Fibroblast of villous mesenchyme (primary cell): ENCODE measurements around the gene TSN. TPM values are rescaled to one million over a fixed set of nuclear protein-coding genes. Genes with fewer than 3 reads are reported as not detected.
"Not testable (repeated sequence)": the region's sequence is repeated elsewhere in the genome, so short reads cannot be mapped to it uniquely, and the experiment has no call there.

Experiments
- DNase-seq: peaks from one replicate; pipeline ENCODE4 v3.0.0-alpha.2; 2010; ENCODE audit warnings: low read depth
- H3K4me3 ChIP-seq: 2 replicates; pipeline ENCODE4 v1.5.1; 2011; ENCODE audit warnings: low read depth, mild to moderate bottlenecking, low read length
- total RNA-seq: library from RNA; depleted of rRNA; stranded (reverse); fragments of >200 nt; gene quantifications from 2 replicates; pipeline ENCODE4 v1.2.3, GENCODE V29; 2012
- TF ChIP-seq, protein P1 (sequence below): IDR thresholded peaks from 2 replicates; pipeline ENCODE4 v1.5.1; 2012; ENCODE audit warnings: low read depth, mild to moderate bottlenecking, low read length; ENCODE audit not compliant: insufficient read depth

The TSN gene
- total RNA-seq, 1 donor, result 65.2 TPM

DNA sequence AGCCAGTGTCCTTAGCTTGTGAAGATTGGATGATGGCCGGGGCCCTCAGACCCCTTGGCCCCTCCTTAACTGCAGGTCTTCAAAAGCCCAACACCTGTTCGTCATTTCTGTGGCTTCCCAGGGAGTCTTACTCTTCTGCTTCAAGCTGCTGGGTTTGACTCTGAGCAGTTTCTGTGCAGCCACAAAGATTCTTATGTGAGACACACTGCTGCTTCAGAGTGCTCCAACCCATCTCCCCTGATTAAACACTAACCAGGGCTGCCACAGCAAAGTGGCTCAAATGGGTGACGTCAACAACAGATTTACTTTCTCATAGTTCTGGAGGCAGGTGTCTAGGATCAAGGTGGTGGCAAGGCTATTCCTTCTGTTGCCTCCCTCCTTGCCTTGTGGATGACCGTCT, 40.8 kb downstream of the TSN start:
- DNase-seq, result no peak
- no peak overlapping the region for H3K4me3 ChIP-seq
- TF ChIP-seq, protein P1, sequence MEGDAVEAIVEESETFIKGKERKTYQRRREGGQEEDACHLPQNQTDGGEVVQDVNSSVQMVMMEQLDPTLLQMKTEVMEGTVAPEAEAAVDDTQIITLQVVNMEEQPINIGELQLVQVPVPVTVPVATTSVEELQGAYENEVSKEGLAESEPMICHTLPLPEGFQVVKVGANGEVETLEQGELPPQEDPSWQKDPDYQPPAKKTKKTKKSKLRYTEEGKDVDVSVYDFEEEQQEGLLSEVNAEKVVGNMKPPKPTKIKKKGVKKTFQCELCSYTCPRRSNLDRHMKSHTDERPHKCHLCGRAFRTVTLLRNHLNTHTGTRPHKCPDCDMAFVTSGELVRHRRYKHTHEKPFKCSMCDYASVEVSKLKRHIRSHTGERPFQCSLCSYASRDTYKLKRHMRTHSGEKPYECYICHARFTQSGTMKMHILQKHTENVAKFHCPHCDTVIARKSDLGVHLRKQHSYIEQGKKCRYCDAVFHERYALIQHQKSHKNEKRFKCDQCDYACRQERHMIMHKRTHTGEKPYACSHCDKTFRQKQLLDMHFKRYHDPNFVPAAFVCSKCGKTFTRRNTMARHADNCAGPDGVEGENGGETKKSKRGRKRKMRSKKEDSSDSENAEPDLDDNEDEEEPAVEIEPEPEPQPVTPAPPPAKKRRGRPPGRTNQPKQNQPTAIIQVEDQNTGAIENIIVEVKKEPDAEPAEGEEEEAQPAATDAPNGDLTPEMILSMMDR, result no peak

DNA sequence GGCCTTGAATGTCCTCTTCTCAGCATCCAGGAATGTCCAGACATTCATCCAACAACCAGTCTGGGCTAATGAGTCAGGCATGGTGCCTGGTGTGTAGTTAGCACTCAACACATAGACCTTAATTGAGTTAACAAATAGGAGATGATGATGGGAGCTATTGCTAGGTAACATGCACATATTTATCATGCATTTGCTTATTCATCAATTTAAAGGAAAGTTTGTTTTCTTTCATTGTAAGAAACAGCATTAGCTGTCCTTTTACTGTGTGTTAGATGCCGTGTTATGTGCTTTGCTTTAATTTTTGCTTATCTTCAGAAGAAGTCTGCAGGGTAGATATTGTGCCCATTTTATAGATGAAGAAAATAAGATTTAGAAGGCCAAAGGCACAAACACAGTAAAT, 43.2 kb downstream of the TSN start:
- no peak overlapping the region for H3K4me3 ChIP-seq
- TF ChIP-seq, protein P1, result no peak
- no peak for DNase-seq

DNA sequence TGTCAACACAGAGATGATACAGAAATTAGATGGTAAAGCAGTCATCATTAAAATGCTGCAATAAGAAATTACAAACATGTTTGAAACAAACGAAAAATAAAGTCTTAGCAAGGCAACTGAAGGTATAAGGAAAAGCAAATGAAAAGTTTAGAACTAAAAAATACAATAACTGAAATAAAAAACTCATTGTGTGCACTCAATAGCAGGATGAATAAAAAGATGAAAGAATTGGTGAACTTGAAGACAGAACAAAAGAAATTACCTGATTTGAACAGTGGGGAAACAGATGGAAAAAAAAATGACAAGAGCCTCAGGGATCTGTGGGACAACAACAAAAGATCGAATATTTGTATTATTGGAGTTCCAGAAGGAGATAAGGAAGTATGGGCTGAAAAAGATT, 46.5 kb downstream of the TSN start:
- H3K4me3 ChIP-seq, result no peak overlapping the region
- DNase-seq, result no peak
- TF ChIP-seq, protein P1, result no peak

DNA sequence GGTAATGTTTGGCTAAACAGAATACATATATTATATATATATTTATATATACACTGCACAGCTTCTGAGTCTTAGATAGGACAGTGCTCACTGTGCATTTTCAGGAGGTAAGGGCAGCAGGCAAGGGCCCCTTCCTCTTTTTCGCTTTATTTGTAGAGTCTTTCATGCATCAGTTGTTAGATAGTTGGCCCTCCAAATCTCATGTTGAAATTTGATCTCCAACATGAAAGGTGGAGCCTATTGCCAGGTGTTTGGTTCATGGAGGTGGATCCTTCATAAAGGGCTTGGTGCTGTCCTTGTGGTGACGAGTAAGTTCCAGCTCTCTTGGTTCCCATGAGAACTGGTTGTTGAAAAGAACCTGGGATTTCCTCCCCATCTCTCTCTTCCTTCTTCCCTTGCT, 48.1 kb downstream of the TSN start:
- no peak overlapping the region for H3K4me3 ChIP-seq
- TF ChIP-seq, protein P1, result no peak
- no peak for DNase-seq

DNA sequence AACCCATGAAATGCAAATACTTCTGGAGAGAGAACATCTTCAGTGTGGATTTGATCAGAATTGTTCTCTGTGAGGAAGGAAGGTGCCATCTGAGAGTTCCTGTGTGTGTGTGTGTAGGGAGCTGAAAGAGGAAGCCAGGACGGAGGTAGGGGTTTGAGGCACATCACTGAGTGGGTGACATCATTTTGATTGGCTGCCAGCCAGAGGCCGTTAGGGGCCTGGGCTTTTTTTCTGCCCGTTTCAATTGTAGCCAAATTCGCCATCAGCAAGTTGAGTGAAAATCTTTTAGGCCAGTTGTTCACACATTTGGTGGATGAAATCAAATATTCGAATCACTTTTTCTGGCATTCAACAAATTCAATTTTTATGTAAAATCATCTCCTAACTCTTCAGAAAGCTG, 48.9 kb downstream of the TSN start:
- no peak for DNase-seq
- TF ChIP-seq, protein P1, result no peak
- H3K4me3 ChIP-seq, result no peak overlapping the region

DNA sequence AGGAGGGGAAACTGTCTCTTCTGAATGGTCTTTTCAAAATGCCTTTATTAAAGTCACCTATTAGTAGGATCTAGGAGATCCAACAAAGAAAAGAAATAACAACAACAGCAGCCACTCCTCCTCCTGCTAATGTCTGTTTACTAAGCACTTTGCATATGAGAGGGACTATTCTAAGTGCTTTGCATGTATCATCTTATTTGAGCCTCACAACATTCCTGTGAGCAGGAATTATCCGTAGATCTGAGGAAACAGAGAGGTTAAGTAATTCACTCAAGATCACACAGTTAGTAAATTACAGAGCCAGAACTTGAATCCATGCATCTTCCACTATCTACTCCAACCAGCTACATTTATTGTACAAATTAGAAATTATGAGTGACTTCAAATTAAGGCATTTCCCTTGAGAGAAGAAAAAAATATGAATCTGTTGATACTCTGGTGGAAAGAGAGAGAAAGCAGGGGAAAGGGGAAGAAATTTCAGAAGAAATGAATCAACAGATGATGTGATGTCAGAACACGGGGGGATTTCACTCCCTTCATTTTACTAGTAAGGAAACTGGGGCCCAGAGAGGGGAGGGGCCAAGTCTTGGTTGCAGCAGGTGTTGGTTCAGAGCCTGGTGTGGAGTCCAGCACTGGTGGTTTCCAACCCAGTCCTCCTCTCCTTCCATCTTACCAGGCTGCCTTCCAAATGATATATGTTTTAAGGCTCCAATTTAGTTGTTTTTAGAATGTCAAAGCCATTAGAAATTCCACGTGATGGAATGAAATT, 49.7 kb downstream of the TSN start:
- no peak overlapping the region for H3K4me3 ChIP-seq
- TF ChIP-seq, protein P1, result no peak
- DNase-seq, result no peak

DNA sequence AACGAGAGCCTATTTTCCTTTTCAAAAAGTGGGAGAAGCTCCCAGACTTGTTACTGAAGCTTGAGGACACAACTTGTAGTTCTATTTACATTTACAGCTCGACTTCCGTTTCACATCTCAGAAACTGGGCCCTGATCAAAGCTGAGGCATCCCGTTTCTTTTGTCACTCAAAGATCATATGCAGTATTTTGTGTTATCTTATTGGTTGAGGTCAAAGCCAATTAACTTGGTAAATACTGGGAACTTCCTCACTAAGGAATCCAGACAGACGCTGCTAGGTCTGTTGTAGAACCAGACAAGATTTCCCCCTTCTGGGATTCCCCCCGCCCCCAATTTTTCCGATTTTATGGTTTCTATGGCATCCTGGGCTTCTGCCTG, 50.3 kb downstream of the TSN start:
- TF ChIP-seq, protein P1, result no peak
- H3K4me3 ChIP-seq, result no peak overlapping the region
- DNase-seq, result no peak

DNA sequence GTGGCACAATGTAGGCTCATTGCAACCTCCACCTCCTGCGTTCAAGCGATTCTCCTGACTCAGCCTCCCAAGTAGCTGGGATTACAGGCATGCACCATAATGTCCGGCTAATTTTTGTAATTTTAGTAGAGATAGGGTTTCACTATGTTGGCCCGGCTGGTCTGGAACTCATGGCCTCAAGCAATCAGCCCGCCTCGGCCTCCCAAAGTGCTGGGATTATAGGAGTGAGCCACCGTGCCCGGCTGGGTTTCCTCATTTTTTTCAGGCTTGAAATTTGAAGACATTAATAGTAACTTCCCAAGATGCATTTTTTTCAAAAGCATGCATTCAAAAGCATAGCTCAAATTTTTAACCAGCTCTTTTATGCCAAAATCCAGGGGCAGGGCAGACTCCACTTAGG, 52.3 kb downstream of the TSN start:
- not testable (repeated sequence) for DNase-seq, H3K4me3 ChIP-seq
